Stomach smooth muscle (tissue), 2 donors: ENCODE measurements around the gene MYL12B.
A peak's percentile ranks its signal among the peaks of the same experiment; 100 is the strongest.

Experiments
- H3K27ac ChIP-seq: one replicate; pipeline ENCODE4 v1.7.0; 2013; ENCODE audit warnings: mild to moderate bottlenecking, low read length, inconsistent platforms
- H3K27me3 ChIP-seq, 2 donors: one replicate each; pipeline ENCODE4 v1.7.0; 2013; ENCODE audit warnings: low read length in 2 of 2; ENCODE audit not compliant: insufficient read depth in 2 of 2, control insufficient read depth in 1 of 2
- H3K36me3 ChIP-seq, 2 donors: one replicate each; pipeline ENCODE4 v1.7.0; 2013; ENCODE audit warnings: low read length in 2 of 2; ENCODE audit not compliant: control insufficient read depth in 2 of 2, insufficient read depth in 2 of 2
- H3K4me1 ChIP-seq: one replicate; pipeline ENCODE4 v1.7.0; 2013; ENCODE audit warnings: low read length; ENCODE audit not compliant: control insufficient read depth, insufficient read depth
- H3K4me3 ChIP-seq, 2 donors: one replicate each; pipeline ENCODE4 v1.7.0; 2013; ENCODE audit warnings: low read length in 2 of 2
- H3K9ac ChIP-seq, 2 donors: one replicate each; pipeline ENCODE4 v1.7.0; 2013; ENCODE audit warnings: low read length in 2 of 2, mild to moderate bottlenecking in 1 of 2
- H3K9me3 ChIP-seq, 2 donors: one replicate each; pipeline ENCODE4 v1.7.0; 2013; ENCODE audit warnings: low read length in 2 of 2; ENCODE audit not compliant: control insufficient read depth in 2 of 2
- donor health status: healthy.
- donor health status: Pancreatic carcinoma.

MYL12B gene

DNA sequence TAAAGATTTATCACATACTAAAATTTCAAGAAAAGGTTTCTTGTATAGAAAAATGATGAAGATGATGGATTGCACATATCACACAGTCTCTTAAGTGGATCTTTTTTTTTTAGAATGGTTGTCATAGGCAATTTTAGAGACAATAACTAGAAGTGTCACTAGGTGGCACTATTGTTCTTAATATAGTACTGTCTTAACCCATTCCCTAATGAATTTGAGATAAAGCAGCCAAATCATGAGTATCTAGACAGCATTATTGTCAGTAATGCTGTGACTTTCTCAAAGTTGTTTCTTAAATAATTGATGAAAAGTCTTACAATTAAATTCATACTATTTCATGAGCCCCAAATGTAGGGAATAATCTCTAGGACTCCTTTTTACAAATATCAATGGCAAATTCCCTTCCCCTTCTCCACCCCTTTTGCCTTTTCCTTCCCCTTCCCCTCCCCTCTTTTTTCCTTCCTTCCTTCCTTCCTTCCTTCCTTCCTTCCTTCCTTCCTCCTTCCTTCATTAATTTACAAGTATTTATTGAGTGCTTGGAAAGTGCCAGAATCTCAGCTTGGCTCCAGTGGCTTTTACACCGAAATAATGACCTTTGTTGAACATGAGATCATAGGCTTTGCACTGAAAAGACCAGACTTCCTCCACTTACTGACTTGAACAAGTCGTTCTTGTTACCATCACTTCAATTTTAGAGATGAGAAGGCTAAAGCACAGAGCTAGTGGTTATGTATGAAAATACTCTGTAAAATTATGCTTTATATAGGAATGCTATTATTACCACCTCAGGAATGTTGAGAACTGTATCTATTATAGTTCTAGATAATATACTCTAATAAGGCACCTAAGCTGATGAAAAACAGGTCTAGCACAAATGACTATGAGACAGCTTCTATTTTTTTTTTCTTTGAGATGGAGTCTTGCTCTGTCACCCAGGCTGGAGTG, 19.8 kb downstream of the MYL12B start:
- Histone ChIP-seq H3K4me1 (no peaks in the 10 kb centered on the region), H3K36me3 (peaks cover 8 to 12% of the 10 kb centered on the region in 2 donors), H3K9me3 (no peaks in the 10 kb centered on the region), H3K27ac (no peak overlapping the region), H3K9ac (no peak overlapping the region), H3K4me3 (no peak overlapping the region), H3K27me3 (no peaks in the 10 kb centered on the region)

DNA sequence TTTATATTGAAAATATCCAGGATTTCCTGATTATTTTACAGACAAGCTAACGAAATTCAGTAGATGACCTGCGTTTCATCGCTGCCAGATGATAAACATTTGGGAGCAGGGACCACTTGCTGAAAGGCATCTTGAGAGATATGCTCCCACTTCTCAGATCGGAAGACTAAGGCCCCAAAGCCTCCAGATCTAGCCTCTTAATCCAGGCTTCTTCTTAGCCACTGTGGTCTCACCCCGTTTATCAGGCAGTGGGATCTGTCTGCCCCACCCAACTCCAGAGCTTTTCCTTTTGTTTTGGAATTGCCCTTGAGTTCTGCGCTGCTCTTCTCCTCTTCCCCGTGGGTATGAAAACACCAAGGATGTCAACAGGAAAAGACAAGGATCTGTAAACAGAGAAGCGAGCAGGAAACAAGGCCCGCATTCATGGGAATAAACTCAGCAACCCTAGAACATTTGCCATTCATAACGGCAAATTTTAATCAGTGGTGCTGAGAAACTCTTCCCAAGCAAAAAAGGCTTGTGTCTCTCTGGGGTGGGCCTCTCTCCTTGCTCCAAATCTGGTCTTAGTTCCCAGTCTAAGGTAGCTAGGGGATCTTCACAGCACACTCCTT, 21.4 kb downstream of the MYL12B start:
- Histone ChIP-seq H3K9me3 (no peaks in the 10 kb centered on the region), H3K27ac (no peak overlapping the region), H3K9ac (no peak overlapping the region), H3K27me3 (no peaks in the 10 kb centered on the region), H3K36me3 (peaks cover 0 to 3% of the 10 kb centered on the region in 2 donors), H3K4me1 (no peaks in the 10 kb centered on the region), H3K4me3 (no peak overlapping the region)

DNA sequence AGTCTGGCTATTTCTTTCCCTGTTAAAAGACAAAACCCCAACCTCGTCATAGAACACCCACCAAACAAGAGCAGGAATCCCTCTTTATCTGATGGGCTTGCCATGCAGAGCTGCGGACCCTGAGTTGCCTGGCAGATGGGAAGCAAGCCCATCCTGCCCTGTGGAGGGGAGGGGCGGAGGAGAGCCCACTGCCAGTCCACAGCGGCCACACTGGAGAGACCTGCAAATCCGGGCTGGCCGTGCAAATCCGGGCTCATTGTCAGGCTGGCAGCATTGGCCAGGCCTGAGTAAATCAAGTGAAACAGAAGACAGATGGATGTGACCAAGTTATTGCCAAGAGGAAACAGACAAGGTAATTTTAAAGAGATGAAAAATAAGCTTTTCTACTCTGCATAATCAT, 22.0 kb downstream of the MYL12B start:
- H3K36me3 ChIP-seq = peaks cover 0 to 3% of the 10 kb centered on the region in 2 donors
- H3K27ac ChIP-seq = no peak overlapping the region
- H3K4me3 ChIP-seq = no peak overlapping the region
- no peaks in the 10 kb centered on the region for H3K9me3 ChIP-seq
- no peaks in the 10 kb centered on the region for H3K27me3 ChIP-seq
- H3K9ac ChIP-seq = no peak overlapping the region
- no peaks in the 10 kb centered on the region for H3K4me1 ChIP-seq

DNA sequence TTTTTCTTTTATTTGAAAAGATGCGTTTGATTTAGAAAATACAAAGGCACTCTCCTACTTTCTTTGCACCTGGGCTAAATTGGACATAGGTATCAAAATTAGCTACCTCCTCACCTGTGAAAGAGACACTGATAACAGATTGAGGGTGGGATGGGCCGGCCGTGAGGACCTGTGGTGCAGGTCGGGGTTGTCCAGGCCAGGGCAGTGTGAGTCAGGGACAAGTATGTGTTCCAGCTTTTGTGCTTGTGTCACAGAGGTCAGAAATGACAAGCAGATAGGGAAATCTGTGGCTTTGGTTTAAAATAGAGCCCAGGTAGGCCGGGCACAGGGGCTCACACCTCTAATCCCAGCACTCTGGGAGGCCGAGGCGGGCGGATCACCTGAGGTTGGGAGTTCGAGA, 22.6 kb downstream of the MYL12B start:
- H3K4me3 ChIP-seq = no peak overlapping the region
- H3K9me3 ChIP-seq = no peaks in the 10 kb centered on the region
- H3K36me3 ChIP-seq = no peaks in the 10 kb centered on the region
- H3K4me1 ChIP-seq = no peaks in the 10 kb centered on the region
- H3K9ac ChIP-seq = no peak overlapping the region
- H3K27ac ChIP-seq = no peak overlapping the region
- no peaks in the 10 kb centered on the region for H3K27me3 ChIP-seq

DNA sequence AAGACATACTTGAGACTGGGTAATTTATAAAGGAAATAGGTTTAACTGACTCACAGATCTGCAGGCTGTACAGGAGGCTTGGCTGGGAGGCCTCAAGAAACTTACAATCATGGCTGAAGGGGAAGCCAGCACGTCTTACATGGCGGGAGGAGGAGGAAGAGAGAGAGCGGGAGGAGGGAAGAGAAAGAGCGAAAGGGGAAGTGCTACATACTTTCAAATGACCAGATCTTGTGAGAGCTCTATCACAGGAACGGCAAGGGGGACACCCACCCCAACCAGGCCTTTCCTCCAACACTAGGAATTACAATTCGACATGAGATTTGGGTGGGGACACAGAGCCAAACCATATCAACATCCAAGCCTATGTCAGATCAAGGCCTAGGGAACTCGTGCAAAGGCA, 24.2 kb downstream of the MYL12B start:
- Histone ChIP-seq H3K4me3 (no peak overlapping the region), H3K4me1 (no peaks in the 10 kb centered on the region)

DNA sequence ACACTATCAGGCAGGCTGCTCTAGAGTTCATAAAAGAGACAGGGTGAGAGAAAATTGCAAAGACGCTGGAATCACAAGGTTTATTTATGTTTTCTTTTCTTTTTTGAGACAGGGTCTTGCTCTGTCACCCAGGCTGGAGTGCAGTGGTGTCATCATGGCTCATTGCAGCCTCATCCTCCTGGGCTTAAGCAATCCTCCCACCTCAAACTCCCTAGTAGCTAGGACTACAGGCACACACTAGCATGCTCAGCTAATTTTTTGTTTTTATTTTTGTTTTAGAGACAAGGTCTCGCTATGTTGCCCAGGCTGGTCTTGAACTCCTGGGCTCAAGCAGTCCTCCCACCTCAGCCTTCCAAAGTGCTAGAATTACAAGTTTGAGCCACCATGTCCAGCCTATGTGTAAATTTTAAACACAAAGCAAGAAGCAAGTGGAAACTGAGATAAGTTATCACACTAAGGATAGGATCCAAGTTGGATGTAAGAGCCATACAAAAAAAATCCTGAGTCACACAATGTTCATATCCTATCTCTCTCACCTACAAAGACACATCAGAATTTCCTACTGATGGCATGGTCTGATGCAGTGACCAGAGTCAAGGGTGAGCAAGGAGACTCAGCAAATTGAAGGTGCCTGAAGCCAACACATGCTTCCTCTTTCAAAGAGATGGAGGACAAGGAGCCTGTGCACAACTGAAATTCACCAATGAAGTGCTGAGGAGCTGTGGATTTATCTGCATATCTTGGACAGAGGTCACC, 31.4 kb downstream of the MYL12B start:
- no peaks in the 10 kb centered on the region for H3K4me1 ChIP-seq
- H3K9me3 ChIP-seq = no peaks in the 10 kb centered on the region
- H3K4me3 ChIP-seq = no peak overlapping the region
- no peaks in the 10 kb centered on the region for H3K36me3 ChIP-seq
- H3K27me3 ChIP-seq = no peaks in the 10 kb centered on the region
- H3K27ac ChIP-seq = no peak overlapping the region
- no peak overlapping the region for H3K9ac ChIP-seq

More for the DNA sequence above, 24.2 kb downstream of the MYL12B start:
- Histone ChIP-seq H3K27ac (no peak overlapping the region), H3K9ac (no peak overlapping the region), H3K36me3 (no peaks in the 10 kb centered on the region), H3K9me3 (no peaks in the 10 kb centered on the region), H3K27me3 (no peaks in the 10 kb centered on the region)

DNA sequence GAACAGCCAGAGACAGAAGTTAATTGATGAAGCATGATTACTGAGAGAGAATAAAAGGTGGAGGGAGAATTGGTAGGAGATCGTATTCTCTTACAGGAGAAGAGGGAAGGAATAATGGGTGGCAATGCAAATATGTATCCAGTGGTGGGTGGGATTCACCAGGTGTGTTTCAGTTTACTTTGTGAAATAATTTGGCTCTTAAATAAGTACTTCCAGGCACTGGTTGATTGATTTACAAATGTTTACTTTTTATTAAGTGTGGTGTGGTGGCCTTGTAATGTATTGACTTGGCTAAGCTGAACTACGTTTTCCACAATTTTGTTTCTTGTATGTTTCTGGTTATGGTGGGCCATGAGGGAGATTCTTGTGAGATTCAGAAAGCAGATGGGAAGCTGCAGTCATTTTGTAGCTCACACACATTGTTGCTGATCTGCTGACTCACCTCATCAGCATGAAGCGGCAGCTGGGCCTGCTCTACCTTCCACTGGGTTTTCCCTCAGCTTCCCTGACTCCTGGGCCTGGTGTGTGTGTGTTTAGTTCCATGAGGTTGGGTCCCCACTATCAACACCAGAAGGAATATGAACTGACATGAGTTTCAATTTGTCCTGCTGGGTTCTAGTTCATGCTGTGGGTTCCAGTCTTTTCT, 32.6 kb downstream of the MYL12B start:
- no peaks in the 10 kb centered on the region for H3K27me3 ChIP-seq
- H3K36me3 ChIP-seq = no peaks in the 10 kb centered on the region
- no peaks in the 10 kb centered on the region for H3K4me1 ChIP-seq
- H3K4me3 ChIP-seq = no peak overlapping the region
- H3K9ac ChIP-seq = no peak overlapping the region
- H3K27ac ChIP-seq = no peak overlapping the region
- no peaks in the 10 kb centered on the region for H3K9me3 ChIP-seq

DNA sequence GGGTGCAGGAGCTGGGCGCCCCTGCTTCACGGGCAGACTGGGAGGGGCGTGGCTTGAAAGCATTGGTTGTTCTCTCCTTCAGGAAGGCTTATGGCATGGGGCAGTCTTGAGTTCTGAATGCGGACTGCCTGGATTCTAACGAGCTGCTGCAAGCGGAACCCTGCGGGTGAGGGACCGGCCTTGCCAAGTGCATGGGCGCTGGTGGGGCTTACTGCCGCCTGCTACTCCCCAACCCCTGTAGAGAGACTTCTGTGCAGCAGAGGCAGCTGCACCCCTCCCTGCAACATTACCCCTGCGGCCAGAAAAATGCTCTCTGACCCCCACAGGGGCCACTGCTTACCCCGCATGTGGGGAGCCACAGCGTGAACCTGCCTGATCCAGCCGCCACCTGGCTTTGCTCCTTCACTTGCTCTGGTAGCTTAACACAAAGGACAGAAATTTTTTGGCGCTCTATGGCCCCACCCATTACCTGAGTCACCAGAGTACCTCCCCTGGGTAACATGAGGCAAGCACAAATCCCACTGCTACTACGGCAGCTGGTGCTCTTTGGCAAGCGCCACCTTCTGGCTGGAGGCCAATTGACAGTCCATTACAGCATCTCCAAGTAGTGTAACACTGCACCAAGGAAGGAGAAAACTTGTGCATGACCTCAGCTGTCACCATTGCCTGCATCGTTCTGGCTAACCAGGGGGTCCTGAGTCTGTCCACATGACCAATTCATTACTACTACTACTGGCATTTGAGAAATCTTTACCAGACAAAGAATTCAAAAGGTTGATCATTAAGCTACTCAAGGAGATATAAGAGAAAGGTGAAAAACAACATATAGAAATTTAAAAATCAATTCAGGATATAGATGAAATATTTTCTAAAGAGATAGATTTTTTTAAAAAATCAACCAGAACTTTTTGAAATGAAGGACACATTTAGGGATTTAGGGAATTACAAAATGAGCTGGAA, 35.4 kb downstream of the MYL12B start:
- H3K27ac ChIP-seq = no peak overlapping the region

DNA sequence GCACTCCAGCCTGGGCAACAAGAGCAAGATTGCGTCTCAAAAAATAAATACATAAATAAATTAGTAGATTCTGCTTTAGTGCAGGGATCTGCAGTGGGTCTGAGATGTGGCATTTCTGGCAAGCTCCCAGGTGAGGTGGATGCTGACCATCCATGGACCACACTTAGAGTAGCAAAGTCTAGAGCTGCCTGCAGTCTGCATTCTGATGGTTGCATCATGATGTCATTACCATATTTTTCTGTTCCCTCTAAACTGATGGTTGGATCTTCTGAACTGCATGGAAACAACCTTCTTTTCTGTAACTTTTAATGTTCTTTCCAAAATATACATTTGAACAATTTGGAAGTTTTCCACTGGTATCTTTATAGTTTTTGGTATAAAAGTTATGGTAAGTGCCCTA, 42.9 kb downstream of the MYL12B start:
- no peaks in the 10 kb centered on the region for H3K36me3 ChIP-seq
- H3K27me3 ChIP-seq = no peaks in the 10 kb centered on the region
- H3K4me1 ChIP-seq = no peaks in the 10 kb centered on the region
- H3K9ac ChIP-seq = no peak overlapping the region
- no peaks in the 10 kb centered on the region for H3K9me3 ChIP-seq
- no peak overlapping the region for H3K4me3 ChIP-seq
- no peak overlapping the region for H3K27ac ChIP-seq

More for the DNA sequence above, 35.4 kb downstream of the MYL12B start:
- peak overlapping the region in 1 of 2 donors; percentile 18 for H3K9ac ChIP-seq
- no peaks in the 10 kb centered on the region for H3K9me3 ChIP-seq
- no peaks in the 10 kb centered on the region for H3K27me3 ChIP-seq
- peak overlapping the region; percentile 71 to 73 for H3K4me3 ChIP-seq
- H3K36me3 ChIP-seq = no peaks in the 10 kb centered on the region
- no peaks in the 10 kb centered on the region for H3K4me1 ChIP-seq
